ENCODE data around the gene GBGT1.
"Not testable (repeated sequence)": the region's sequence is repeated elsewhere in the genome, so short reads cannot be mapped to it uniquely, and the experiment has no call there.

Gene GBGT1

GRCh38 chr9:133195029-133195428, 31.3 kb upstream of the GBGT1 start:
- DNase-seq (ENCODE audit: low spot score): no peak

GRCh38 chr9:133194597-133194996, 30.9 kb upstream of the GBGT1 start:
- no peak for DNase-seq (ENCODE audit: low spot score)

- no peak for DNase-seq (ENCODE audit: low spot score)
Observed at GRCh38 chr9:133191989-133192388, 28.3 kb upstream of the GBGT1 start.

GRCh38 chr9:133189826-133190225, 26.1 kb upstream of the GBGT1 start:
- no peak for DNase-seq (ENCODE audit: low spot score)

- no peak for DNase-seq (ENCODE audit: low spot score)
Observed at GRCh38 chr9:133188843-133189180, 25.1 kb upstream of the GBGT1 start.

- DNase-seq (ENCODE audit: low spot score): no peak
Observed at GRCh38 chr9:133188006-133188842, 24.5 kb upstream of the GBGT1 start.

GRCh38 chr9:133187561-133188005, 23.9 kb upstream of the GBGT1 start:
- DNase-seq (ENCODE audit: low spot score): no peak

- no peak for DNase-seq (ENCODE audit: low spot score)
Observed at GRCh38 chr9:133186736-133187135, 23.0 kb upstream of the GBGT1 start.

- DNase-seq (ENCODE audit: low spot score): peak; percentile 62
Observed at GRCh38 chr9:133184971-133185370, 21.3 kb upstream of the GBGT1 start.

- no peak for DNase-seq (ENCODE audit: low spot score)
Observed at GRCh38 chr9:133182151-133182550, 18.4 kb upstream of the GBGT1 start.

- no peak for DNase-seq (ENCODE audit: low spot score)
Observed at GRCh38 chr9:133181561-133181960, 17.8 kb upstream of the GBGT1 start.

- DNase-seq (ENCODE audit: low spot score): no peak
Observed at GRCh38 chr9:133180953-133181352, 17.2 kb upstream of the GBGT1 start.

- no peak for DNase-seq (ENCODE audit: low spot score)
Observed at GRCh38 chr9:133173056-133173455, 9.3 kb upstream of the GBGT1 start.

- no peak for DNase-seq (ENCODE audit: low spot score)
Observed at GRCh38 chr9:133171161-133171961, 7.6 kb upstream of the GBGT1 start.

GRCh38 chr9:133170716-133171115, 7.0 kb upstream of the GBGT1 start:
- no peak for DNase-seq (ENCODE audit: low spot score)

GRCh38 chr9:133169687-133170086, 6.0 kb upstream of the GBGT1 start:
- DNase-seq (ENCODE audit: low spot score): not testable (repeated sequence)

GRCh38 chr9:133169102-133169501, 5.4 kb upstream of the GBGT1 start:
- no peak for DNase-seq (ENCODE audit: low spot score)

GRCh38 chr9:133168432-133168831, 4.7 kb upstream of the GBGT1 start:
- no peak for DNase-seq (ENCODE audit: low spot score)

GRCh38 chr9:133167769-133168168, 4.1 kb upstream of the GBGT1 start:
- no peak for DNase-seq (ENCODE audit: low spot score)

- DNase-seq (ENCODE audit: low spot score): no peak
Observed at GRCh38 chr9:133167096-133167730, 3.5 kb upstream of the GBGT1 start.

- DNase-seq (ENCODE audit: low spot score): no peak
Observed at GRCh38 chr9:133166392-133166791, 2.7 kb upstream of the GBGT1 start.

- no peak for DNase-seq (ENCODE audit: low spot score)
Observed at GRCh38 chr9:133165452-133165730, 1.7 kb upstream of the GBGT1 start.

GRCh38 chr9:133164191-133164590, 477 bp upstream of the GBGT1 start:
- no peak for DNase-seq (ENCODE audit: low spot score)

Measured in hematopoietic multipotent progenitor cell treated with erythropoietin and hydrocortisone succinate and interleukin-3 and kit ligand, for 15 days (in vitro differentiated cells).